ENCODE data around the gene PRR5.

The PRR5 gene

DNA sequence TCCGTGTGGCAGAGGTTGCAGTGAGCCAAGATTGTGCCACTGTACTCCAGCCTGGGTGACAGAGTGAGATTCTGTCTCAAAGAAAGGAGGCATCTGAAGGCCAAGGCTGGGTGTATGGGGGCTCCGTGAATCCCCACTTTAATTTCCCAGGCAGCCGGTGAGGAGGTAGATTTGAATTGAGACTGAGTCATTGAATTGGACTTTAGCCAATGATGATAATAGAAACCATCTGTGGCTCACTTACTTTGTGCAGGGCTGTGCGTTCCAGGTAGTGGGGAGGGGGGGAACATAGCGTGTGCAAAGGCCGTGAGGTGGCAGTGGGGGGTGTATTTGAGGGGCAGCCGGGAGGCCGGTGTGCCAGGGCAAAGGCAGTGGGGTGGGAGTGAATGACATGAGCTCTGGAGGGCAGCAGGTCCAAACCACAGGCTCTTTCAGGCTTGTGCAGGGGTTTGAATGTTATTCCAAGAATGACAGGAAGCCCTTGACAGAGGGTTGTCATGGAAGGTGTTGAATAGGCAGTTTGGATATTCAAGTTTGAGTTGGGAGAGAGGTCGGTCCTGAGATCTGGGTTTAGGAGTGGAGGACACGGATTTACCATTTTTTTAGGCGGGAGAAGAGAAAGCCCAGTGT lies 56.5 kb downstream of the PRR5 start:
- DNase-seq (ENCODE audit: low read depth in 2 of 2): no peak

DNA sequence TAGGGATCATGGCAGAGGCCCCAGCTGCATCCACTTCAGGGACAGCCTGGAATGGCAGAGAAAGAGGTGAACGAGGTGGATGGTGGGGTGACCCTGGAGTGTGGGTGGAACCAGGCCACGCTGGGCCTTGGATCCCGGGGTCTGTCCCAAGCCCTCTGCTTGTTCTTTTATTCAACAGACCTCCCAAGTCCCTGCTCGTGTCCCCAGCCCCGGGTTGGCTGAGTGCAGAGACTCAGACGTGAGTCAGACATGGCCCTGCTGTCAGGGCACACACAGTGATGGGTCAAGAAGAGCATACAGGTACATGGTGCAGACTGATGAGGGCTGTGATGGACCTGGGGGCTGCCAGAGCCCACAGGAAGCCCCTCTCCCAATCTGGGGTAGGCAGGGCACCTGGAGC lies 57.0 kb downstream of the PRR5 start:
- no peak for DNase-seq (ENCODE audit: low read depth in 2 of 2)

DNA sequence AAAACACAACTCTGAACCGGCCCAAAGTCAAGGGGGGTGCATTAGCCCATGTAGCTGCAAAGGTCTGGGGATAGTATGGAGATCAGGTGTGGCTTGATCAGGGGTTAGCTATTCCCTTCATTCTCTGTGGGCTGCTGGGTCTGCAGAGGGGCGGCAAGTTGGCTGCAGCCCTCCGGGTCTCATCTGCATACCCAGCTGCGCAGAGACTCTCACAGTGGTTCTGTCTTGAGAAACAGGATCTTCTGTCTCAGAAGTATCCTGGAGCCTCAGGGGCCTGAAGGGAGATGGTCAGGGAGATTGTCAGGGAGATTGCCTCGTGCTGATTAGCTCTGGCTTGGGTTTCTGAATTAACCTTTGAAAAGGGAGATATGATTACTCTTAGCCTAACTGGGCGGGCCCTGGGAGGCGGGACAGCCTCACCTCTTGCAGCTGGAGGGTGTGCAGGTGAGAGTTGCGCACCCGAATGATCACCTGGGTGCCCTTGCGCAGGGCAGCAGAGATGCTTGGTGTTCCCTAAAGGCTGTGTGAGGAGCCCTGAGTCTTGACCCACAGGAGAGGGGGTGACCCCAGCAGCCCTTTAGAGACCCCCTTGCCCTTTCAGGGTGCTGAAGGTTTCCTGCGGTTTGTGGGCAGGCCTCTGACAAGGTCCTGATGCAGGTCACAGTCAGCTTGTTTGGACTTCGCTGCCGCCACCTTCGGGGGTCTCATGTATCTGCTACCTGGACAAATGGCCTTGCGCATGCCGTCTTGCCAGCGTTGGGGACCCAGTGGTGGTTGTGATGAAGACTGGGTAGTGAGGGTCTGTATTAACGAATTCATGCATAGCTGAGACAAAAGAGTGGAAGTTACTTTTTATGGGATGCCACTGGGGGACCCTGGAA lies 57.7 kb downstream of the PRR5 start:
- DNase-seq (ENCODE audit: low read depth in 2 of 2): no peak

DNA sequence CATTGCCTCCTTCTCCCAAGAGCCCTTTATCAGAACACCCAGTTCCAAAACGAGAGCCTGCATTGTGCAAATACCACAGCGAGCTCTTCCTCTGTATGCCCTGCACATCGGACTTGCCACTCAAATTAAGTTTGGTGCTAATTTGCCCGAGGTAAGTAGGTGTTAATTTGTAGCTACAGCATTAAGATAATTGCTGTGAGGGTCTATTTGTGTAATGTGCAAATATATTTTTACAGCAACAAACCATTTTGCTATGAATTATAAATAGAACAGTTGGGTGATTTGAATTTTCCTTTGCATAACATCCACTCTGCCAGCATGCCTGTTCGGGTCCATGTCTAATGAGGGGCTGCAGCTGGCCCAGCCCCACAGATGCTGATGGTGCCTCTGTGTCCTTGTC lies 58.5 kb downstream of the PRR5 start:
- no peak for DNase-seq (ENCODE audit: low read depth in 2 of 2)

DNA sequence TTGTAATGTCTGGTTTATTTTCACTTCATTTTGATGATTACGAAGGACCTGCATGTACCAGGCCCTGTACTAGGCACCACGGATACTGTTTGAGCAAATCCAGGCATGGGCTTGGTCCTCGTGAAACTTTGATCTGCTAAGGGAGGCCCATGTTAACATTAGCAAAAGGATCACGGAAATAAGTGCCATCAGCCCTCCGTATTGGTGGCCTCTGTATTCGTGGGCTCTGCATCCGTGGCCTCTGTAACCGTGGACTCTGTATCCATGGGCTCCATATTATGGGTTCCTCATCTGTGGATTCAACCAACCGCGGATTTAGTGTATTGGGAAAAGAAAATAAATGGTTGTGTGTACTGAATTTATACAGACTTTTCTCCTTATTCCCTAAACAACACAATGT lies 59.0 kb downstream of the PRR5 start:
- no peak for DNase-seq (ENCODE audit: low read depth in 2 of 2)

DNA sequence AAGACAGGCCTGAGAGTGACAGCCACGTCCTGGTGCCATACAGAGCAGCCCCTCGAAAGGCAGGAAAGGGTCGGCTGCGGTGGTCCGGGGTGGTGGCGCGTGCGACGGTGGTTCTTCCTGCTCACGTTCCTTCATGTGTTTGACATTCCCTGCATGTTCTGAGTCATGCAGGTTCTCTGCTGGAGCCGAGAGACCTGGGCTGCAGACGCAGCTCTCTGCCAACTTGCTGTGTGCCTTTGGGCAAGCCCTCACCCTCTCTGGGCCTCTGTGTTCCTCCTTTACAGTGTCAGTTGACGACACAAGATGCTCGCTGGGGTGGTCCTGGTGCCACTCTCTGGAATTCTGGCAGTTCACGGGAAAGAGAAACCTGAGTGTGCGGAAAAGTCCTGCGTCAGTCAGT lies 62.4 kb downstream of the PRR5 start:
- DNase-seq (ENCODE audit: low read depth in 2 of 2): no peak

DNA sequence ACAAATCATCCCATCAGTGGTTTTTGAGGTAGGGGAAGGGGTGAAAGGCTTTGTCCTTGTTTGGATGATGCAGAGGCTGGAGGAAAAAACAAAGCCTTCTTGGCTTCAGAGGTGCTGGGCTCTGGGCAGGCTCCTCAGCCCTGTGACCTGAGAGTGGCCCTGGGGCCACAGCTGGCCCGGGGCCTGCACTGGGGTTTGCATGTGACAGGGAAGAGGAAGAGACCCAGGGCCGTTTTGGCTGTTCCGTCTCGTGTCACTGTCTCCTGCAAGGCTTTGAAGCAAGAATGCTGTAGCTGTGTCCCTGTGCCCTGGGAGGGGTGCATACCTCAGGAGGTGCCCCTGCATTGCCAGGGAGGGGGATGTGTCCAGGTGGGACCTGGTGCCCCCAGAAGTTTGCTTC lies 63.0 kb downstream of the PRR5 start:
- DNase-seq (ENCODE audit: low read depth in 2 of 2): no peak

DNA sequence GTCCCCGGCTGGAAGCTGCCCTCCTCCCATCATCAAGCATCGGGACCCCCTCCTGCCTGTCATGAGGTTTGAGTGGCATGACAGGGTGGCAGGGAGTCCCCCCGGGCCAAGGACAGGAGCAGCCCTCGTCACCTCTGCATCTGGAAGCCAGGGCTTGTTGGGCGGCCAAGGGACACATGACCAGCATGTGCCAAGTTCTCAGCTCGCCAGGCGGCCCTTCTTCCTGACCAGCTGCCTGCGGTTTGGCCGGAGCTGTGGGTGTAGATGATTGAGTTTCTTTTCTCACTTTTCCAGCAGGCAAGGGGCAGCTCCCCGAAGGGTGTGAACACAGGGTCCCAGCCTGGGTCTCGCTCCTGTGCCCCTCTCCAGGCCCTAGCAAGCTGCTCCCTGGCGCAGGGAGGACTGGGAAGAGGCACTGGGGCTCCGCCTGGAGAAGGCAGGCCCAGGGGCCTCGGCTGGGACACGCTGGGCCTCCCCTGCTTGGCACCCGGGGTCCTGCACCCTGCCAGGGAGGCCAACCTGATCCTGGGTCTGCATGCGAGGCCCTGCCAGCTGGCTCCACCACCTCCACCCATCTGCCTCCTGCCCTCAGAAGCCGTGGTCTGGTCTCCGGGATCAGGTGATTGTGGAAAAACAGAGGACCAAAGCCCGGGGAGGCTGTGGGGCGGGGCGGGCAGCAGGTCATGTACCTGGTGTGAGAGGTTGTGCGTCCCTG lies 63.7 kb downstream of the PRR5 start:
- DNase-seq (ENCODE audit: low read depth in 2 of 2): no peak

DNA sequence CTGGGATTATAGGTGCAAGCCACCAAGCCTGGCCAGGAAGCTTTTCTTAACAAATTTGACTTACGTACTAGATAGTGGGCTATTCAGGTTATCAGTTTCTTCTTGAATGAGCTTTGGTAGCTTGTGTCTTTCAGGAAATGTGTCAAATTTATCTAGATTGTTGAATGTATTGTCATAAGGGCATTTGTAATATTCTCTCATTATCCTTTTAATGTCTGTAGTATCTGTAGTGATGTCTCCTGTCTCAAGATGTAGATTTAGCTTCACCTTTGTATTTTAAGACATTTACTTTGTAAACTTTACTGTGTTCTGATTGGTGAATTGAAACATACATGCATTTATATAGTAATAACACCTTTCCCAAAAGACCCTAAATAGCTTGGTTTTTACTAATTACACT lies 71.1 kb downstream of the PRR5 start:
- DNase-seq (ENCODE audit: low read depth in 2 of 2): no peak

DNA sequence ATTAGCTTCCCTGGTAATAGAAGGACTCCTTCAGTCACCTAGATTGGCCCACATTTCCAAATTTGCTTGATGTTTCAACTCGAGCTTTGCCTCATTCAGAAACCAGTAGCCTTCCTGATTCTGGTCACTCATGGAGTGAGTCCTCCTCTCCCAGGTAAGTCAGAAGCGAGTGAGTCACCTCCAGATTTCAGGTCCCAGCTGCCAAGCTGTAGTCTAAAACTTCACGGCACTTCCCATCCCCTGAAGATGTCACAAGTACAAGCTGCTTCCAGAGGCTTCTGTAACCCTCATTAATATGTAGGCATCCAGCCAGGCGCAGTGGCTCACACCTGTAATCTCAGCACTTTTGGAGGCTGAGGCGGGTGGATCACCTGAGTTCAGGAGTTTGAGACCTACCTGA lies 73.9 kb downstream of the PRR5 start:
- DNase-seq (ENCODE audit: low read depth in 2 of 2): no peak

DNA sequence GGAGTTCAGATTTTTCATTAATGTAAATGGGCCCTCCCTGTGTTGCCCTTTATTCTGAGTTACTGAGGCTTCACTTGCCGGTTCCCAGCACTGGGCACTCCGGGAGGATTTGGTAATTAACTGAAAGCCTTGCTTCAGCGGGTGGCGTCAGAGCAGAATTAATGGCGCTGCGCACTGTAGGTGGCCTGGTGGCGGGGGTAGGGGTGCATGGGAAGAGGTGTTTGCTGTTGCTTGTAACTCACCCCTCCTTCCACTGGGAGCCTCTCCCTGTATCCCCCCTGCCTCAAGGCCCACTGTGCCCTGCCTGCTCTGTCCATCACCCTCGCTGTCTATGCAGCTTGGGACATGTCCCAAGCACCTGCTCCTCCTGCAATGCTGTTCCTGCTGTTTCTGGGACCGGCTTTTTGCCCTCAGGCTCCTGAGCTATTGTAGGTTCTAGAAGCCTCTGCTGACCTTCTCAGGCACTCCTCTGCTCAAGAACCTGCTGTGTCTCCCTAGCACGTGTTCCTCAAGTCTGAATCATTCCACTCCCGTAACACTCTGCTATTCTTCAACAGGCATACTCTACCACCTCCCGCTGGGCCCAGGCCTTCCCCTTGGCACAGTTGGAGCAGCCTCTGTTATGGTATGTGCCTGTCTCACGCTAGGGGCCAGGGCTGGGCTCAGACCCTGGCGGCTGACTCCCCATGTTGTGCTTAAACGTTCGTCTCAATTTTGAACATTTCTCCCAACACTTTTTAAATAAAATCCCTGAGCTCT lies 74.8 kb downstream of the PRR5 start:
- no peak for DNase-seq (ENCODE audit: low read depth in 2 of 2)

DNA sequence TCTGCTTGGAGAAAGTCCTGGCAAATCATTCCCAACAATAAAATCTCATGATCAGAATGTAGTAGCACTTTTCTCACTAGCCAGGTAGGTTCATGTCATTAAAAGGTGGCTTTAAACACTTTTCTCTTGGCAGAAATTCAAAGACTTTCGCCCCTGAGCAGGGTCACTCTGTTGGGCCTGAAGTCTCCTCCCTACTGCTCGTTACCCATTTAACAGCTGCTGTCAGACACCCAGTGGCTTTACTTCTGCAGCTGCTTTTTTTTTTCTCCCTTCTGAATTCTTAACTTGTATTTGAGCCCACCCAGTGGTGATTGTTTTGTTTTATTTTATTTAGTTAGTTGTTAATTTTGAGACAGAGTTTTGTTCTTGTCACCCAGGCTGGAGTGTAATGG lies 75.4 kb downstream of the PRR5 start:
- no peak for DNase-seq (ENCODE audit: low read depth in 2 of 2)

DNA sequence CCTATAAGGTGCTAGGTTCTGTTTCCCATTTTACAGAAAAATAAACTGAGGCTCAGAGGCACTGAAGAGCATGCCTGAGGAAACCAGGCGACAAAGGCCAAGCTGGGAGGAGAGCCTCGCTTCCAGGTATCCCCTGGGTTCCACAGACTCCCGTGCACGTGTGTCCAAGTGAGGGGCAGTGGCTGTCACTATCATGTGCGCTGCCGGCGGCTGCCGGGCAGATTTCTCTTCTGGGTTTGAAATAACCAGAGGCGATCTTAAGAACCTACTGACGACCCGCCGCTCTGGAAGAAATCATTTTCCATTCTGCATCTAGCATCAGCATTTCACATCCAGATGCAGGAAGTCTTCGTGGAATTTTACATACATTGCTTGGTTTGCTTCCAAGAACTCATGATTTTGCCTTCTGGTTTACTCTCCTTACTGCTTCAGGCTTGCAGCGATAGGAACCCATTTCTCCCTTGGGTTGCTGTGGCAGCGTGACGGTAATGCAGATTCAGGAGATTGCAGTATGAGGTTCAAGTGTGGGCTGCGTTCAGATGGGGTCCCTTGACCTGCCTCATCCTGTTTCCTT lies 79.0 kb downstream of the PRR5 start:
- no peak for DNase-seq (ENCODE audit: low read depth in 2 of 2)

DNA sequence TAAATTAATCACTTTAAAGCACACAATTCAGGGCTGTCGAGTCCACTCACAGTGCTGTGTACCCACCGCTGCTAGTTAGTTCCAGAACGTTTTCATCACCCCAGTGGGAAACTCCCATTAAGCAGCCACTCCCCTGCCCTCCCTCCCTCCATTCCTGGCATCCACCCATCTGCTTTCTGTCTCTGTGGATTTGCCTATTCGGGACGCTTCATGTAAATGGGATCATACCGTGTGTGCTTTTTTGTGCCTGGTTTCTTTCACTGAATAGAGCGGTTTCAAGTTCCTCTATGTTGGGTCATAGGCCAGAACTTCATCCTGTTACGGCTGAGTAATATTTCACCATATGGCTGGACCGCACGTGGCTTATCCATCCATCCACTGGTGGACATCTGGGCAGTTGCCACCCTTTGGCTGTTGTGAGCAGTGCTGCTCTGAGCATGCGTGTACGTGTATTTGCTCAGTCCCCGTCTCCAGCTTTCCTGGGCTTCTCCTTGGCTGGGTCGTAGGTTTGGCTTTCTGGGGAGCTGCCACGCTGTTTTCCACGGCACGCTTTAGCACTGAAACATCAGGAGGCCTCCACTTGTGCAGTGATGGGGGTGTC lies 80.5 kb downstream of the PRR5 start:
- no peak for DNase-seq (ENCODE audit: low read depth in 2 of 2)

DNA sequence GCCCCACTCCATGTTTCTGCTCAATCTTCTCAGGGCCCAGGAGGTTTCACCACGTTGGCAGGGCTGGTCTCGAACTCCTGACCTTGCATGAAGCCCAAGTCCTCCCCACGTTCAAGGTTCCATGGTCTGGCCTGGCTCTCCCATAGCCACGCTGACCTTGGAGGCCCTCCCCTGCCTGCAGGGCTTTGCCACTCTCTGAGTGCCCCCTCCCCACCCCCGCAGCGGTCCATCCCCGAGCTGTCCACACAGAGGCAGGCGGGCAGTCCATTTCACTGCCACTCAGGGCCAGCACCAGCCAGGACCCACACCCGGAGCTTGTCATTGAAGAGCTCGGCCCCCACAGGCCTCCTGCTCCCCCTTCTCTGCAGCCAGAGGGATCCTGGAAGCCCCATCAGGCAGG lies 81.1 kb downstream of the PRR5 start:
- no peak for DNase-seq (ENCODE audit: low read depth in 2 of 2)

DNA sequence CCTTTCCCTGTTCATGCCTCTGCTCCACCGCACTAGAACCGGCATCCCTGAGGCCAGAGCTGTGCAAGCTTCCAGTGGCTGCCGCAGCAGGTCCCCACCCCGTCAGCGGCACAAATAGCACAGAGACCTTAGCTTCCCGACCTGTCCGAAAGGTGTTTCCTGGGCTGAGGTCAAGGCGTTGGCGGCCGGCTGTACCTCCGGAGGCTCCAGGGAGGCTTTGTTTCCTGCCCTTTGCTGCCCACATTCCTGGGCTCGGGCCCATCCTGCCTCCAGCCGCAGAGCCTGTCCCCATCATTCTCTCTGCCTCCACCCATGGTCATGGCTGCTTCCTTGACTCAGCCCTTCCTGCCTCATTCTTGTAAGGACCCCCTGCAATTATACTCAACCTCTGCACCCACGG lies 81.6 kb downstream of the PRR5 start:
- no peak for DNase-seq (ENCODE audit: low read depth in 2 of 2)

DNA sequence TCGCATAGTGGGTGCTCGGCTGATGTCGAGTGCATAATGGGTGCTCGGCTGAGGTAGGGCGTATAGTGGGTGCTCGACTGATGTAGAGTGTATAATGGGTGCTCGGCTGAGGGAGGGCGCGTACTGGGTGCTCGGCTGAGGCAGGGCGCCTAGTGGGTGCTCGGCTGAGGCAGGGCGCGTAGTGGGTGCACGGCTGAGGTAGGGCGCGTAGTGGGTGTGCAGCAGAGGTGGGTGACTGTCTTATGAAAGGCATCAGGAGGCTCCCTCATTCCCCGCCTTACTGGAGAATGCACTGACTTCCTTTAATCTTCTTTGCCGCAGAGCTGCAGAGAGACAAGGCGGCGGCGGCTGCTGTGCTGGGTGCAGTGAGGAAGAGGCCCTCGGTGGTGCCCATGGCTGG lies 84.1 kb downstream of the PRR5 start:
- DNase-seq (ENCODE audit: low read depth in 2 of 2): no peak

DNA sequence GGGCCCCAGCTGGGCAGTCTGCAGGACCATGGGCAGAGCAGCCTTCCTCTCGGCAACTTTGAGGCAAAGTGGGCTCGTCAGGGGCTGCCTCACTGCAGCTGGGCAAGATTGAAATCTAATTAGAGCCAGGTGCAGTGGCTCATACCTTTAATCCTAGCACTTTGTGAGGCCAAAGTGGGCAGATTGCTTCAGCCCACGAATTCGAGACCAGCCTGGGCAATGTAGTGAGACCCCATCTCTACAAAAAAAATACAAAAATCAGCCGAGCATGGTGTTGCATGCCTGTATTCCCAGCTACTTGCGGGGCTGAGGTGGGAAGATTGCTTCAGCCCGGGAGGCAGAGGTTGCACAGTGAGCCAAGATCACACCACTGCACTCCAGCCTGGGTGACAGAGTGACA lies 84.6 kb downstream of the PRR5 start:
- DNase-seq (ENCODE audit: low read depth in 2 of 2): no peak

Data from stimulated activated CD4-positive, alpha-beta T cell treated with anti-CD3 and anti-CD28 coated beads, Interleukin-1b, Interleukin-23, amount 100 ng/mL, for 4 hours (primary cell).